Measurements from ENCODE around the gene ASAP3. TPM values are rescaled to one million over a fixed set of nuclear protein-coding genes. Genes with fewer than 3 reads are reported as not detected.
"Not testable (repeated sequence)": the region's sequence is repeated elsewhere in the genome, so short reads cannot be mapped to it uniquely, and the experiment has no call there.

ASAP3 gene
- total RNA-seq, 1 experiment from 2014 or later, result 24.0 TPM

GRCh38 chr1:23524716-23525401 lies 40.9 kb upstream of the ASAP3 start:
- Histone ChIP-seq H3K27ac (peak overlapping the region; percentile 96), H3K4me1 (peaks cover 53% of the 10 kb centered on the region), H3K9me3 (replicated peaks) (no peaks in the 10 kb centered on the region), H3K36me3 (peaks cover 15% of the 10 kb centered on the region), H3K4me3 (peak overlapping the region; percentile 1; the same call in 1 of the 2 replicates), H3K27me3 (no peaks in the 10 kb centered on the region)
- DNase-seq, result peak; percentile 97 to 99

- H3K4me1 ChIP-seq, result peaks cover 49% of the 10 kb centered on the region
- H3K36me3 ChIP-seq, result peaks cover 21% of the 10 kb centered on the region
Observed at GRCh38 chr1:23524163-23524562, 40.2 kb upstream of the ASAP3 start.

GRCh38 chr1:23522244-23522982 lies 38.4 kb upstream of the ASAP3 start:
- Histone ChIP-seq H3K27me3 (no peaks in the 10 kb centered on the region), H3K36me3 (peaks cover 35% of the 10 kb centered on the region), H3K27ac (no peak overlapping the region), H3K4me1 (peaks cover 34% of the 10 kb centered on the region), H3K4me3 (no peak overlapping the region), H3K9me3 (replicated peaks) (no peaks in the 10 kb centered on the region)
- DNase-seq, result no peak

More at GRCh38 chr1:23524163-23524562, 40.2 kb upstream of the ASAP3 start:
- no peak for DNase-seq
- Histone ChIP-seq H3K9me3 (replicated peaks) (no peaks in the 10 kb centered on the region), H3K27ac (peak overlapping the region; percentile 96), H3K27me3 (no peaks in the 10 kb centered on the region), H3K4me3 (no peak overlapping the region)

- Histone ChIP-seq H3K27me3 (no peaks in the 10 kb centered on the region), H3K27ac (no peak overlapping the region), H3K36me3 (peaks cover 36% of the 10 kb centered on the region), H3K4me1 (peaks cover 26% of the 10 kb centered on the region), H3K9me3 (replicated peaks) (no peaks in the 10 kb centered on the region), H3K4me3 (no peak overlapping the region)
- peak; percentile 58 to 60 for DNase-seq
Observed at GRCh38 chr1:23521588-23521987, 37.6 kb upstream of the ASAP3 start.

- peaks cover 62% of the 10 kb centered on the region for H3K36me3 ChIP-seq
- H3K27me3 ChIP-seq, result no peaks in the 10 kb centered on the region
- no peaks in the 10 kb centered on the region for H3K9me3 ChIP-seq (replicated peaks)
- no peak for DNase-seq
- no peak overlapping the region for H3K4me3 ChIP-seq
- no peak overlapping the region for H3K27ac ChIP-seq
- no peaks in the 10 kb centered on the region for H3K4me1 ChIP-seq
Observed at GRCh38 chr1:23517581-23517980, 33.6 kb upstream of the ASAP3 start.

- Histone ChIP-seq H3K27ac (no peak overlapping the region), H3K9me3 (replicated peaks) (no peaks in the 10 kb centered on the region), H3K36me3 (peaks cover 55% of the 10 kb centered on the region), H3K4me1 (no peaks in the 10 kb centered on the region), H3K27me3 (no peaks in the 10 kb centered on the region), H3K4me3 (no peak overlapping the region)
- DNase-seq, result no peak
Observed at GRCh38 chr1:23515905-23516304, 31.9 kb upstream of the ASAP3 start.

- H3K4me1 ChIP-seq, result no peaks in the 10 kb centered on the region
Observed at GRCh38 chr1:23514111-23514679, 30.2 kb upstream of the ASAP3 start.

GRCh38 chr1:23509896-23510295 lies 25.9 kb upstream of the ASAP3 start:
- H3K27me3 ChIP-seq, result no peaks in the 10 kb centered on the region
- peaks cover 51% of the 10 kb centered on the region for H3K36me3 ChIP-seq
- H3K27ac ChIP-seq, result no peak overlapping the region
- no peaks in the 10 kb centered on the region for H3K9me3 ChIP-seq (replicated peaks)
- H3K4me1 ChIP-seq, result no peaks in the 10 kb centered on the region
- no peak for DNase-seq
- H3K4me3 ChIP-seq, result no peak overlapping the region

More at GRCh38 chr1:23514111-23514679, 30.2 kb upstream of the ASAP3 start:
- H3K36me3 ChIP-seq, result peaks cover 55% of the 10 kb centered on the region
- no peak overlapping the region for H3K27ac ChIP-seq
- H3K27me3 ChIP-seq, result no peaks in the 10 kb centered on the region
- DNase-seq, result no peak
- no peaks in the 10 kb centered on the region for H3K9me3 ChIP-seq (replicated peaks)
- no peak overlapping the region for H3K4me3 ChIP-seq

GRCh38 chr1:23506376-23507107 lies 22.6 kb upstream of the ASAP3 start:
- no peak for DNase-seq
- Histone ChIP-seq H3K27me3 (no peaks in the 10 kb centered on the region), H3K4me1 (no peaks in the 10 kb centered on the region), H3K27ac (no peak overlapping the region), H3K9me3 (replicated peaks) (no peaks in the 10 kb centered on the region), H3K36me3 (peaks cover 31% of the 10 kb centered on the region), H3K4me3 (no peak overlapping the region)

GRCh38 chr1:23505851-23506250 lies 21.9 kb upstream of the ASAP3 start:
- H3K9me3 ChIP-seq (replicated peaks), result no peaks in the 10 kb centered on the region
- H3K27me3 ChIP-seq, result no peaks in the 10 kb centered on the region
- DNase-seq, result no peak
- H3K4me1 ChIP-seq, result no peaks in the 10 kb centered on the region
- peaks cover 31% of the 10 kb centered on the region for H3K36me3 ChIP-seq
- no peak overlapping the region for H3K4me3 ChIP-seq
- H3K27ac ChIP-seq, result no peak overlapping the region

GRCh38 chr1:23504156-23504555 lies 20.2 kb upstream of the ASAP3 start:
- not testable (repeated sequence) for DNase-seq; H3K27me3 ChIP-seq; H3K27ac ChIP-seq; H3K9me3 ChIP-seq (replicated peaks); H3K4me3 ChIP-seq; H3K4me1 ChIP-seq
- H3K36me3 ChIP-seq, result peaks cover 25% of the 10 kb centered on the region

- DNase-seq, result no peak
- H3K4me1 ChIP-seq, result no peaks in the 10 kb centered on the region
- peaks cover 19% of the 10 kb centered on the region for H3K36me3 ChIP-seq
- H3K4me3 ChIP-seq, result no peak overlapping the region
- no peaks in the 10 kb centered on the region for H3K9me3 ChIP-seq (replicated peaks)
- H3K27me3 ChIP-seq, result no peaks in the 10 kb centered on the region
- H3K27ac ChIP-seq, result no peak overlapping the region
Observed at GRCh38 chr1:23502951-23503350, 19.0 kb upstream of the ASAP3 start.

- Histone ChIP-seq H3K27me3 (no peaks in the 10 kb centered on the region), H3K9me3 (replicated peaks) (no peaks in the 10 kb centered on the region), H3K36me3 (no peaks in the 10 kb centered on the region), H3K27ac (no peak overlapping the region), H3K4me1 (no peaks in the 10 kb centered on the region), H3K4me3 (no peak overlapping the region)
- no peak for DNase-seq
Observed at GRCh38 chr1:23500466-23500865, 16.5 kb upstream of the ASAP3 start.

- Histone ChIP-seq H3K9me3 (replicated peaks) (no peaks in the 10 kb centered on the region), H3K4me3 (no peak overlapping the region), H3K4me1 (no peaks in the 10 kb centered on the region), H3K27me3 (no peaks in the 10 kb centered on the region), H3K27ac (no peak overlapping the region), H3K36me3 (no peaks in the 10 kb centered on the region)
- no peak for DNase-seq
Observed at GRCh38 chr1:23497777-23498439, 13.9 kb upstream of the ASAP3 start.

Measured in SJCRH30 (cell line).